HepG2 (cell line): ENCODE measurements around the gene KRT38. TPM values are rescaled to one million over a fixed set of nuclear protein-coding genes. Genes with fewer than 3 reads are reported as not detected.

Experiments
- AGO1 ChIP-seq: fragments of 200-400 bp; formaldehyde crosslinking; IDR thresholded peaks from 2 replicates; pipeline ENCODE4 v1.6.1; 2017; ENCODE audit warnings: mild to moderate bottlenecking, low read depth, low read length, moderate library complexity; ENCODE audit not compliant: poor library complexity, severe bottlenecking
- AHR ChIP-seq: IDR thresholded peaks from 2 replicates; pipeline ENCODE4 v1.6.1; 2018; ENCODE audit warnings: missing genetic modification reagents, missing compliant biosample characterization
- CEBPB ChIP-seq: IDR thresholded peaks from 2 replicates; pipeline ENCODE4 v1.6.1; 2011; ENCODE audit warnings: low read depth, low read length, improper control_type of control experiment, borderline replicate concordance
- FOSL1 ChIP-seq: sonication (generic); formaldehyde crosslinking; IDR thresholded peaks from 2 replicates; pipeline ENCODE4 v1.9.0; 2021; ENCODE audit warnings: missing genetic modification reagents, borderline replicate concordance
- FOXO1 ChIP-seq: sonication (generic); formaldehyde crosslinking; IDR thresholded peaks from 2 replicates; pipeline ENCODE4 v1.4.0; 2020; ENCODE audit warnings: missing genetic modification reagents
- HES4 ChIP-seq: sonication (generic); formaldehyde crosslinking; IDR thresholded peaks from 2 replicates; pipeline ENCODE4 v1.9.0; 2021; ENCODE audit warnings: mild to moderate bottlenecking, missing genetic modification reagents, borderline replicate concordance
- HIVEP1 ChIP-seq: sonication (generic); formaldehyde crosslinking; IDR thresholded peaks from 2 replicates; pipeline ENCODE4 v1.4.0; 2020; ENCODE audit warnings: mild to moderate bottlenecking, missing genetic modification reagents
- KDM5B ChIP-seq: sonication (generic); formaldehyde crosslinking; IDR thresholded peaks from 2 replicates; pipeline ENCODE4 v1.4.0; 2020; ENCODE audit warnings: missing genetic modification reagents, mild to moderate bottlenecking, borderline replicate concordance
- PHF21A ChIP-seq: sonication (generic); formaldehyde crosslinking; IDR thresholded peaks from 2 replicates; pipeline ENCODE4 v1.5.0; 2020; ENCODE audit warnings: mild to moderate bottlenecking, missing genetic modification reagents
- RAD21 ChIP-seq: fragments of 450-650 bp; formaldehyde crosslinking; IDR thresholded peaks from 2 replicates; pipeline ENCODE4 v1.5.0; 2020; ENCODE audit warnings: mild to moderate bottlenecking
- ZFY ChIP-seq: sonication (generic); formaldehyde crosslinking; IDR thresholded peaks from 2 replicates; pipeline ENCODE4 v1.4.0; 2020; ENCODE audit warnings: missing genetic modification reagents
- ZNF451 ChIP-seq: sonication (generic); formaldehyde crosslinking; IDR thresholded peaks from 2 replicates; pipeline ENCODE4 v1.5.0; 2020; ENCODE audit warnings: mild to moderate bottlenecking, missing genetic modification reagents
- ZNF557 ChIP-seq: sonication (generic); formaldehyde crosslinking; IDR thresholded peaks from 2 replicates; pipeline ENCODE4 v1.4.0; 2020; ENCODE audit warnings: missing genetic modification reagents
- ZNF746 ChIP-seq: sonication (generic); formaldehyde crosslinking; IDR thresholded peaks from 2 replicates; pipeline ENCODE4 v1.8.0; 2022; ENCODE audit warnings: mild to moderate bottlenecking, missing genetic modification reagents
- ZNF777 ChIP-seq: sonication (generic); formaldehyde crosslinking; IDR thresholded peaks from 2 replicates; pipeline ENCODE4 v1.4.0; 2020; ENCODE audit warnings: missing genetic modification reagents
- ZNF788 ChIP-seq: sonication (generic); formaldehyde crosslinking; IDR thresholded peaks from 2 replicates; pipeline ENCODE4 v1.5.0; 2020; ENCODE audit warnings: mild to moderate bottlenecking, missing genetic modification reagents, borderline replicate concordance
- ZNF83 ChIP-seq: sonication (generic); formaldehyde crosslinking; IDR thresholded peaks from 2 replicates; pipeline ENCODE4 v1.4.0; 2020; ENCODE audit warnings: missing genetic modification reagents, mild to moderate bottlenecking, borderline replicate concordance
- polyA plus RNA-seq, 8 experiments: library from polyadenylated mRNA; depleted of rRNA in 3 of 8; stranded (reverse) in 7 of 8; unstranded in 1 of 8; fragments of >200 nt; fragmentation: Illumina TruSeq in 4 of 8; extraction: Trizol in 4 of 8; gene quantifications; 2 replicates each; pipeline versions ENCODE4 v1.2.1 to v1.2.3, GENCODE V29; 2011 to 2016; ENCODE audit warnings: low read depth in 4 of 8, missing spikeins in 1 of 8, mixed read lengths in 1 of 8; ENCODE audit not compliant: insufficient read depth in 1 of 8
- total RNA-seq, 5 experiments: library from RNA; depleted of rRNA; stranded (reverse); fragments of >200 nt; fragmentation: Illumina TruSeq; extraction: Trizol; gene quantifications; 2 replicates each; pipeline ENCODE4 v1.2.3, GENCODE V29; 2016; ENCODE audit warnings: low read depth in 1 of 5
- TF ChIP-seq, protein P1 (sequence below): sonication (generic); formaldehyde crosslinking; IDR thresholded peaks from 2 replicates; pipeline ENCODE4 v1.5.1; 2020; ENCODE audit warnings: mild to moderate bottlenecking, missing genetic modification reagents
- TF ChIP-seq, protein P2 (sequence below): sonication (generic); formaldehyde crosslinking; IDR thresholded peaks from 2 replicates; pipeline ENCODE4 v1.5.0; 2020; ENCODE audit warnings: mild to moderate bottlenecking, missing genetic modification reagents, moderate library complexity
- TF ChIP-seq, protein P3 (sequence below): sonication (generic); formaldehyde crosslinking; IDR thresholded peaks from 2 replicates; pipeline ENCODE4 v1.4.0; 2020; ENCODE audit warnings: missing genetic modification reagents
- TF ChIP-seq, protein P4 (sequence below): conservative IDR thresholded peaks from 2 replicates; pipeline ENCODE4 v1.6.1; 2018; ENCODE audit warnings: missing genetic modification reagents
- TF ChIP-seq, protein P5 (sequence below): sonication (generic); formaldehyde crosslinking; IDR thresholded peaks from 2 replicates; pipeline ENCODE4 v1.4.0; 2020; ENCODE audit warnings: missing genetic modification reagents; ENCODE audit errors: not compliant biosample characterization

The KRT38 gene
- total and polyA plus RNA-seq, 2 of the 13 experiments (the other 11 are each of a cell fraction or from before 2014, with no cell fraction given) = not detected

DNA sequence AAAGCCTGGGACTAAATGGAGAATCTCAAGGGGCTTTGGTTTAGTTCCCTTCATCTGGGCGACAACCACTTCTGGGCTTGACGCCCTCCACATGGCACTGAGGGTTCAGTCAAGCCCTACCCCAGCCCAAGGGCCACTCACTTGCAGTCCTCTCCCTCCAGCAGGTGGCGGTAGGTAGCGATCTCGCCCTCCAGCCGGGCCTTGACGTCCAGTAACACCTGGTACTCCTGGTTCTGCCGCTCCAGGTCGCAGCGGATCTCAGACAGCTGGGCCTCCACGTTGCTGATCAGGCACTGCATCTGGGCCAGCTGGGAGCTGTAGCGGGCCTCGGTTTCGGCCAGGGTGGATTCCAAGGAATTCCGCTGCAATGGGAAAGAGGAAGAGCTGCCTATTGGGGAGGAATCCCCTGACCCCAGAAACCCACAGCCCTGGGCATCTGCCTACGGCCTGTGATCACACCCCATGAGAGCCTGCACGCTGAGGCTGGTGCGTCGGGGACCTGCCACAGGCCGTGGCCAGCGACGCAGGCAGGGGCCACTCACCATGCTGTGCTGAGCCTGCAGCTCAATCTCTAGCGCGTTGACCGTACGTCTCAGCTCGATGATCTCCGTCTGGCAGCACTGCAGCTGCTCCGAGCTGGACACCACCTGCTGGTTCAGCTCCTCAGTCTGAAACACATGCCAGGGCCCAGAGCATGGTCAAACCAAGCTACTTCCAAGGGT, 46.2 kb upstream of the KRT38 start (continued):
- TF ChIP-seq, protein P1, sequence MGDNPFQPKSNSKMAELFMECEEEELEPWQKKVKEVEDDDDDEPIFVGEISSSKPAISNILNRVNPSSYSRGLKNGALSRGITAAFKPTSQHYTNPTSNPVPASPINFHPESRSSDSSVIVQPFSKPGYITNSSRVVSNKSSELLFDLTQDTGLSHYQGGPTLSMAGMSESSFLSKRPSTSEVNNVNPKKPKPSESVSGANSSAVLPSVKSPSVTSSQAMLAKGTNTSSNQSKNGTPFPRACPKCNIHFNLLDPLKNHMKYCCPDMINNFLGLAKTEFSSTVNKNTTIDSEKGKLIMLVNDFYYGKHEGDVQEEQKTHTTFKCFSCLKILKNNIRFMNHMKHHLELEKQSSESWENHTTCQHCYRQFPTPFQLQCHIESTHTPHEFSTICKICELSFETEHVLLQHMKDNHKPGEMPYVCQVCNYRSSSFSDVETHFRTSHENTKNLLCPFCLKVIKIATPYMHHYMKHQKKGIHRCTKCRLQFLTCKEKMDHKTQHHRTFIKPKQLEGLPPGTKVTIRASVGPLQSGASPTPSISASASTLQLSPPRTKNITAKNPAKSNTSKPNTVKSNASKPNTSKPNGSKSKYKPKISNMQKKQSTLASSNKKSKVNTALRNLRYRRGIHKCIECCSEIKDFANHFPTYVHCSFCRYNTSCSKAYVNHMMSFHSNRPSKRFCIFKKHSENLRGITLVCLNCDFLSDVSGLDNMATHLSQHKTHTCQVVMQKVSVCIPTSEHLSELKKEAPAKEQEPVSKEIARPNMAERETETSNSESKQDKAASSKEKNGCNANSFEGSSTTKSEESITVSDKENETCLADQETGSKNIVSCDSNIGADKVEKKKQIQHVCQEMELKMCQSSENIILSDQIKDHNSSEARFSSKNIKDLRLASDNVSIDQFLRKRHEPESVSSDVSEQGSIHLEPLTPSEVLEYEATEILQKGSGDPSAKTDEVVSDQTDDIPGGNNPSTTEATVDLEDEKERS (CRISPR knock-in tag) = no peak
- TF ChIP-seq, protein P2, sequence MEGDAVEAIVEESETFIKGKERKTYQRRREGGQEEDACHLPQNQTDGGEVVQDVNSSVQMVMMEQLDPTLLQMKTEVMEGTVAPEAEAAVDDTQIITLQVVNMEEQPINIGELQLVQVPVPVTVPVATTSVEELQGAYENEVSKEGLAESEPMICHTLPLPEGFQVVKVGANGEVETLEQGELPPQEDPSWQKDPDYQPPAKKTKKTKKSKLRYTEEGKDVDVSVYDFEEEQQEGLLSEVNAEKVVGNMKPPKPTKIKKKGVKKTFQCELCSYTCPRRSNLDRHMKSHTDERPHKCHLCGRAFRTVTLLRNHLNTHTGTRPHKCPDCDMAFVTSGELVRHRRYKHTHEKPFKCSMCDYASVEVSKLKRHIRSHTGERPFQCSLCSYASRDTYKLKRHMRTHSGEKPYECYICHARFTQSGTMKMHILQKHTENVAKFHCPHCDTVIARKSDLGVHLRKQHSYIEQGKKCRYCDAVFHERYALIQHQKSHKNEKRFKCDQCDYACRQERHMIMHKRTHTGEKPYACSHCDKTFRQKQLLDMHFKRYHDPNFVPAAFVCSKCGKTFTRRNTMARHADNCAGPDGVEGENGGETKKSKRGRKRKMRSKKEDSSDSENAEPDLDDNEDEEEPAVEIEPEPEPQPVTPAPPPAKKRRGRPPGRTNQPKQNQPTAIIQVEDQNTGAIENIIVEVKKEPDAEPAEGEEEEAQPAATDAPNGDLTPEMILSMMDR = peak; percentile 80
- TF ChIP-seq RAD21 (CRISPR knock-in tag) (peak; percentile 78), PHF21A (CRISPR knock-in tag) (no peak), HIVEP1 (CRISPR knock-in tag) (0 out of 2 replicates have a peak, but pooled peaks have one; percentile 37), CEBPB (no peak), ZFY (CRISPR knock-in tag) (peak; percentile 46; the same call in 1 of the 2 replicates), HES4 (CRISPR knock-in tag) (0 out of 2 replicates have a peak, but pooled peaks have one; percentile 5), KDM5B (0 out of 2 replicates have a peak, but pooled peaks have one; percentile 53), FOXO1 (CRISPR knock-in tag) (no peak), ZNF451 (CRISPR knock-in tag) (0 out of 2 replicates have a peak, but pooled peaks have one; percentile 34), AGO1 (peak; percentile 30), ZNF83 (no peak; the same call in 1 of the 2 replicates), ZNF746 (CRISPR knock-in tag) (no peak), ZNF557 (CRISPR knock-in tag) (no peak), AHR (CRISPR knock-in tag) (0 out of 2 replicates have a peak, but pooled peaks have one; percentile 50), FOSL1 (CRISPR knock-in tag) (no peak), ZNF777 (peak; percentile 73), ZNF788 (0 out of 2 replicates have a peak, but pooled peaks have one; percentile 34)
- TF ChIP-seq, protein P3, sequence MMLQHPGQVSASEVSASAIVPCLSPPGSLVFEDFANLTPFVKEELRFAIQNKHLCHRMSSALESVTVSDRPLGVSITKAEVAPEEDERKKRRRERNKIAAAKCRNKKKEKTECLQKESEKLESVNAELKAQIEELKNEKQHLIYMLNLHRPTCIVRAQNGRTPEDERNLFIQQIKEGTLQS = 0 out of 2 replicates have a peak, but pooled peaks have one; percentile 19
- TF ChIP-seq, protein P4, sequence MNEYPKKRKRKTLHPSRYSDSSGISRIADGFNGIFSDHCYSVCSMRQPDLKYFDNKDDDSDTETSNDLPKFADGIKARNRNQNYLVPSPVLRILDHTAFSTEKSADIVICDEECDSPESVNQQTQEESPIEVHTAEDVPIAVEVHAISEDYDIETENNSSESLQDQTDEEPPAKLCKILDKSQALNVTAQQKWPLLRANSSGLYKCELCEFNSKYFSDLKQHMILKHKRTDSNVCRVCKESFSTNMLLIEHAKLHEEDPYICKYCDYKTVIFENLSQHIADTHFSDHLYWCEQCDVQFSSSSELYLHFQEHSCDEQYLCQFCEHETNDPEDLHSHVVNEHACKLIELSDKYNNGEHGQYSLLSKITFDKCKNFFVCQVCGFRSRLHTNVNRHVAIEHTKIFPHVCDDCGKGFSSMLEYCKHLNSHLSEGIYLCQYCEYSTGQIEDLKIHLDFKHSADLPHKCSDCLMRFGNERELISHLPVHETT (CRISPR knock-in tag) = no peak
- TF ChIP-seq, protein P5, sequence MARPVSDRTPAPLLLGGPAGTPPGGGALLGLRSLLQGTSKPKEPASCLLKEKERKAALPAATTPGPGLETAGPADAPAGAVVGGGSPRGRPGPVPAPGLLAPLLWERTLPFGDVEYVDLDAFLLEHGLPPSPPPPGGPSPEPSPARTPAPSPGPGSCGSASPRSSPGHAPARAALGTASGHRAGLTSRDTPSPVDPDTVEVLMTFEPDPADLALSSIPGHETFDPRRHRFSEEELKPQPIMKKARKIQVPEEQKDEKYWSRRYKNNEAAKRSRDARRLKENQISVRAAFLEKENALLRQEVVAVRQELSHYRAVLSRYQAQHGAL (CRISPR knock-in tag) = no peak
